Neural cell (in vitro differentiated cells): ENCODE results near the gene SLC25A30. TPM values are rescaled to one million over a fixed set of nuclear protein-coding genes. Genes with fewer than 3 reads are reported as not detected.
"Not testable (repeated sequence)": the region's sequence is repeated elsewhere in the genome, so short reads cannot be mapped to it uniquely, and the experiment has no call there.

ENCODE experiments used
- H2AFZ ChIP-seq: fragments of 200-600, 300-800 bp; sonication (generic), shearing (Covaris generic); 2 replicates; pipeline ENCODE4 v1.6.0; 2014; ENCODE audit warnings: low read depth, mild to moderate bottlenecking, antibody characterized with exemption, low read length, moderate library complexity
- H3F3A ChIP-seq: fragments of 200-600 bp; shearing (Covaris generic); 2 replicates; pipeline ENCODE4 v1.6.1; 2016; ENCODE audit warnings: mild to moderate bottlenecking, moderate library complexity, mixed read lengths, antibody characterized with exemption, low read length; ENCODE audit not compliant: insufficient read depth, poor library complexity, severe bottlenecking
- H3K27ac ChIP-seq: fragments of 200-600, 300-800 bp; sonication (generic), shearing (Covaris generic); 2 replicates; pipeline ENCODE4 v1.5.1; 2014; ENCODE audit warnings: mild to moderate bottlenecking, low read length, moderate library complexity
- H3K27me3 ChIP-seq: fragments of 300-800, 200-600 bp; sonication (generic), shearing (Covaris generic); 2 replicates; pipeline ENCODE4 v1.6.0; 2014; ENCODE audit warnings: mild to moderate bottlenecking, low read depth, low read length, moderate library complexity; ENCODE audit not compliant: insufficient read depth
- H3K36me3 ChIP-seq: fragments of 300-800, 200-600 bp; sonication (generic), shearing (Covaris generic); 2 replicates; pipeline ENCODE4 v1.5.1; 2014; ENCODE audit warnings: mild to moderate bottlenecking, antibody characterized with exemption, low read length, moderate library complexity; ENCODE audit not compliant: insufficient read depth
- H3K4me2 ChIP-seq: fragments of 300-800, 200-600 bp; sonication (generic), shearing (Covaris generic); 2 replicates; pipeline ENCODE4 v1.6.0; 2014; ENCODE audit warnings: mild to moderate bottlenecking, low read length
- H3K4me3 ChIP-seq: fragments of 300-800, 200-600 bp; sonication (generic), shearing (Covaris generic); 2 replicates; pipeline ENCODE4 v1.5.1; 2014; ENCODE audit warnings: mild to moderate bottlenecking, low read length, moderate library complexity
- H3K79me2 ChIP-seq: fragments of 200-600 bp; shearing (Covaris generic); replicated peaks from 2 replicates; pipeline ENCODE4 v1.6.0; 2014; ENCODE audit warnings: mild to moderate bottlenecking, low read length, moderate library complexity; ENCODE audit not compliant: insufficient read depth
- H3K9ac ChIP-seq: fragments of 300-800, 200-600 bp; sonication (generic), shearing (Covaris generic); 2 replicates; pipeline ENCODE4 v1.6.1; 2016; ENCODE audit warnings: mild to moderate bottlenecking, low read length, mixed read lengths
- H3K9me2 ChIP-seq: fragments of 200-600 bp; shearing (Covaris generic); 2 replicates; pipeline ENCODE4 v1.6.1; 2016; ENCODE audit warnings: mild to moderate bottlenecking, low read length, mixed read lengths; ENCODE audit not compliant: insufficient read depth
- H3K9me3 ChIP-seq: fragments of 200-600, 300-800 bp; sonication (generic), shearing (Covaris generic); 2 replicates; pipeline ENCODE4 v1.6.1; 2016; ENCODE audit warnings: mild to moderate bottlenecking, mixed run types, low read length, moderate library complexity, mixed read lengths
- H4K20me1 ChIP-seq: fragments of 200-600 bp; shearing (Covaris generic); 2 replicates; pipeline ENCODE4 v1.6.1; 2016; ENCODE audit warnings: mild to moderate bottlenecking, mixed run types; ENCODE audit not compliant: insufficient read depth
- CTCF ChIP-seq: fragments of 450-650 bp; IDR thresholded peaks from 2 replicates; pipeline ENCODE4 v1.5.1; 2014; ENCODE audit warnings: antibody characterized with exemption, mild to moderate bottlenecking, moderate library complexity; ENCODE audit not compliant: poor library complexity, severe bottlenecking
- EP300 ChIP-seq: fragments of 450-650 bp; conservative IDR thresholded peaks from 2 replicates; pipeline ENCODE4 v1.6.1; 2014; ENCODE audit warnings: antibody characterized with exemption, mild to moderate bottlenecking, moderate library complexity; ENCODE audit not compliant: poor library complexity, severe bottlenecking
- EZH2 ChIP-seq: fragments of 200-600, 300-800 bp; shearing (Covaris generic), sonication (generic); IDR thresholded peaks from 2 replicates; pipeline ENCODE4 v1.6.1; 2014; ENCODE audit warnings: antibody characterized with exemption, low read length, borderline replicate concordance, mild to moderate bottlenecking; ENCODE audit not compliant: insufficient read depth, poor library complexity, severe bottlenecking
- MXI1 ChIP-seq: fragments of 450-650 bp; conservative IDR thresholded peaks from 2 replicates; pipeline ENCODE4 v1.6.1; 2014; ENCODE audit warnings: antibody characterized with exemption, mild to moderate bottlenecking; ENCODE audit not compliant: poor library complexity, severe bottlenecking
- POLR2AphosphoS5 ChIP-seq: IDR thresholded peaks from 2 replicates; pipeline ENCODE4 v1.6.1; 2012
- RAD21 ChIP-seq: fragments of 450-650 bp; conservative IDR thresholded peaks from 2 replicates; pipeline ENCODE4 v1.6.1; 2014; ENCODE audit warnings: antibody characterized with exemption, mild to moderate bottlenecking, moderate library complexity
- REST ChIP-seq: IDR thresholded peaks from 2 replicates; pipeline ENCODE4 v1.6.1; 2012; ENCODE audit warnings: borderline replicate concordance
- SMC3 ChIP-seq: fragments of 450-650 bp; conservative IDR thresholded peaks from 2 replicates; pipeline ENCODE4 v1.6.1; 2014; ENCODE audit warnings: antibody characterized with exemption, mild to moderate bottlenecking, moderate library complexity; ENCODE audit not compliant: poor library complexity
- TAF1 ChIP-seq: IDR thresholded peaks from 2 replicates; pipeline ENCODE4 v1.6.1; 2012; ENCODE audit warnings: low read depth
- polyA plus RNA-seq: library from polyadenylated mRNA; depleted of rRNA; stranded (reverse); fragments of >200 nt; gene quantifications from 2 replicates; pipeline ENCODE4 v1.2.3, GENCODE V29; 2014

SLC25A30 gene
- polyA plus RNA-seq, 1 donor from 2014 or later: 4.9 TPM

- TF ChIP-seq RAD21: no peak
Observed at GRCh38 chr13:45422731-45423292, 4.6 kb upstream of the SLC25A30 start (continued).

GRCh38 chr13:45419945-45420344, 1.8 kb upstream of the SLC25A30 start:
- Histone ChIP-seq H3K4me3 (no peak overlapping the region), H3K79me2 (no peaks in the 10 kb centered on the region), H3K9ac (no peak overlapping the region), H2AFZ (no peak overlapping the region), H3K9me3 (no peaks in the 10 kb centered on the region), H3K4me2 (no peak overlapping the region), H3K36me3 (no peaks in the 10 kb centered on the region), H3K27ac (no peak overlapping the region), H3K27me3 (no peaks in the 10 kb centered on the region), H3K9me2 (no peaks in the 10 kb centered on the region), H3F3A (no peaks in the 10 kb centered on the region), H4K20me1 (no peaks in the 10 kb centered on the region)
- no peak for TF ChIP-seq EZH2
- TF ChIP-seq CTCF: no peak
- TF ChIP-seq EP300: no peak
- TF ChIP-seq MXI1: no peak
- TF ChIP-seq SMC3: no peak
- no peak for TF ChIP-seq POLR2AphosphoS5
- no peak for TF ChIP-seq RAD21
- no peak for TF ChIP-seq REST
- no peak for TF ChIP-seq TAF1

GRCh38 chr13:45419389-45419788, 1.2 kb upstream of the SLC25A30 start:
- H3K27ac ChIP-seq, H3F3A ChIP-seq, H4K20me1 ChIP-seq, H3K4me3 ChIP-seq, H3K4me2 ChIP-seq, H3K79me2 ChIP-seq, H3K9ac ChIP-seq, H3K9me2 ChIP-seq, H2AFZ ChIP-seq, H3K27me3 ChIP-seq, H3K9me3 ChIP-seq, H3K36me3 ChIP-seq: not testable (repeated sequence)
